Fibroblast of peridontal ligament (primary cell): ENCODE measurements around the gene NUAK1.
"Not testable (repeated sequence)": the region's sequence is repeated elsewhere in the genome, so short reads cannot be mapped to it uniquely, and the experiment has no call there.

ENCODE experiments used
- DNase-seq: peaks from one replicate; pipeline ENCODE4 v3.0.0-alpha.2; 2010; ENCODE audit errors: extremely low read depth

NUAK1 gene

GRCh38 chr12:106033161-106033675 lies 105.5 kb downstream of the NUAK1 start:
- DNase-seq, result no peak

GRCh38 chr12:106032623-106032925 lies 106.2 kb downstream of the NUAK1 start:
- DNase-seq, result no peak

GRCh38 chr12:106031761-106032622 lies 106.8 kb downstream of the NUAK1 start:
- DNase-seq, result no peak

GRCh38 chr12:106030210-106031071 lies 108.3 kb downstream of the NUAK1 start:
- DNase-seq, result peak; percentile 69

- DNase-seq, result no peak
Observed at GRCh38 chr12:106029532-106029931, 109.2 kb downstream of the NUAK1 start.

GRCh38 chr12:106027911-106028310 lies 110.8 kb downstream of the NUAK1 start:
- DNase-seq, result no peak

- DNase-seq, result no peak
Observed at GRCh38 chr12:106027286-106027685, 111.5 kb downstream of the NUAK1 start.

- no peak for DNase-seq
Observed at GRCh38 chr12:106025129-106025528, 113.6 kb downstream of the NUAK1 start.

- DNase-seq, result no peak
Observed at GRCh38 chr12:106023039-106023438, 115.7 kb downstream of the NUAK1 start.

GRCh38 chr12:106022568-106023012 lies 116.2 kb downstream of the NUAK1 start:
- no peak for DNase-seq

GRCh38 chr12:106021516-106021915 lies 117.2 kb downstream of the NUAK1 start:
- DNase-seq, result no peak

- no peak for DNase-seq
Observed at GRCh38 chr12:106020736-106021135, 118.0 kb downstream of the NUAK1 start.

GRCh38 chr12:106019144-106019543 lies 119.6 kb downstream of the NUAK1 start:
- DNase-seq, result no peak

GRCh38 chr12:106018286-106018685 lies 120.5 kb downstream of the NUAK1 start:
- no peak for DNase-seq

GRCh38 chr12:106016601-106017278 lies 122.0 kb downstream of the NUAK1 start:
- not testable (repeated sequence) for DNase-seq

- no peak for DNase-seq
Observed at GRCh38 chr12:106015646-106016045, 123.1 kb downstream of the NUAK1 start.

- DNase-seq, result no peak
Observed at GRCh38 chr12:106013941-106014340, 124.8 kb downstream of the NUAK1 start.
